GM21381 (cell line): ENCODE measurements around the gene DUSP5.
"Not testable (repeated sequence)": the region's sequence is repeated elsewhere in the genome, so short reads cannot be mapped to it uniquely, and the experiment has no call there.

Experiments used
- ATAC-seq: cut with Tn5 transposase; IDR thresholded peaks from one replicate; pipeline ENCODE4 v1.9.1; 2021; ENCODE audit warnings: mild to moderate bottlenecking, moderate library complexity; ENCODE audit not compliant: unreplicated experiment

Gene DUSP5

GRCh38 chr10:110497438-110498086 lies at the start of gene DUSP5:
DUSP5 (plus strand) TSS chr10:110497907; CDS start chr10:110498122, 215 bp downstream.
- peak; percentile 56 for ATAC-seq

GRCh38 chr10:110448682-110449418 lies 48.9 kb upstream of the DUSP5 start:
- no peak for ATAC-seq

GRCh38 chr10:110455446-110455845 lies 42.3 kb upstream of the DUSP5 start:
- ATAC-seq: no peak

GRCh38 chr10:110456046-110456445 lies 41.7 kb upstream of the DUSP5 start:
- no peak for ATAC-seq

GRCh38 chr10:110456523-110457091 lies 41.1 kb upstream of the DUSP5 start:
- ATAC-seq: no peak

- ATAC-seq: no peak
Observed at GRCh38 chr10:110457851-110458250, 39.9 kb upstream of the DUSP5 start.

GRCh38 chr10:110458266-110458920 lies 39.3 kb upstream of the DUSP5 start:
- no peak for ATAC-seq

GRCh38 chr10:110459600-110459999 lies 38.1 kb upstream of the DUSP5 start:
- ATAC-seq: no peak

- no peak for ATAC-seq
Observed at GRCh38 chr10:110460111-110460809, 37.4 kb upstream of the DUSP5 start.

- no peak for ATAC-seq
Observed at GRCh38 chr10:110461088-110461487, 36.6 kb upstream of the DUSP5 start.

GRCh38 chr10:110461530-110461929 lies 36.2 kb upstream of the DUSP5 start:
- no peak for ATAC-seq

GRCh38 chr10:110462166-110463095 lies 35.3 kb upstream of the DUSP5 start:
- ATAC-seq: no peak

- not testable (repeated sequence) for ATAC-seq
Observed at GRCh38 chr10:110468258-110468657, 29.4 kb upstream of the DUSP5 start.

- not testable (repeated sequence) for ATAC-seq
Observed at GRCh38 chr10:110470541-110470940, 27.2 kb upstream of the DUSP5 start.

GRCh38 chr10:110471566-110472139 lies 26.1 kb upstream of the DUSP5 start:
- ATAC-seq: no peak

- no peak for ATAC-seq
Observed at GRCh38 chr10:110474017-110474416, 23.7 kb upstream of the DUSP5 start.

- no peak for ATAC-seq
Observed at GRCh38 chr10:110474826-110475225, 22.9 kb upstream of the DUSP5 start.

GRCh38 chr10:110475722-110476515 lies 21.8 kb upstream of the DUSP5 start:
- no peak for ATAC-seq

- ATAC-seq: no peak
Observed at GRCh38 chr10:110479710-110480109, 18.0 kb upstream of the DUSP5 start.
